ENCODE results near the gene ACTN3. TPM values are rescaled to one million over a fixed set of nuclear protein-coding genes. Genes with fewer than 3 reads are reported as not detected.

The ACTN3 gene
- total RNA-seq, 1 experiment from 2014 or later: not detected

DNA sequence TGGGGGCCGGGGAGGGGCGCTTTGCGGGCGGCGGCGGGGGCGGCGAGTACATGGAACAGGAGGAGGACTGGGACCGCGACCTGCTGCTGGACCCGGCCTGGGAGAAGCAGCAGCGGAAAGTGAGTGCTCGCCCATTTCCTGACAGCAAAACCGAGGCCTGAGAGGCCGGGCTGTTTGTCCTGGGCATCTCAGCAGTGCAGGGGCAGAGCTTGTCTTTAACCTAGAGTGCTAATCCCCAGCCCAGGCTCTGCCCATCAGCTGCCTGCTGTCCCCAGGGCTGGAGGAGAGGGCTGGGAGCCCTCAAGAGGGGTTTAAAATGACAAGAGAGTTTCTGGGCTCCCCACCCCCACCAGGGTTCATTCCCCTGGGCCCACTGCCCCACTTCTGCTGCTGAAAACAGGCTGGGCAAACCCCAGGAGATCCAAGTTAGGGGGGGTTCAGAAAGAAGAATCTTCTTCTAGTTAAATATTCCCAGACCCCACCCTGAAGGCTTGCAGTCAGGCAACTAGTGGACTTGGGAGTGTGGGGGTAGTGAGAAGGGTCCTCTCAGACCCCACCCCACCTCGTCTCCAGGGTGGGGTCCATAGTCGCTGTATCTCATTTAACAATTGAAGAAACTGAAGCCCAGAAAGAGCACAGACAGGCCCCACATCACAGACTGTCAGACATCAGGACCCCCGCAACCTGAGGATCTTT is 411 bp downstream of the ACTN3 start:
- Histone ChIP-seq H3K27ac (ENCODE audit: low read depth, low read length, poor library complexity, severe bottlenecking) (no peak overlapping the region), H3K9me3 (ENCODE audit: low read depth, low read length, poor library complexity, severe bottlenecking) (no peaks in the 10 kb centered on the region), H3K4me1 (ENCODE audit: insufficient read depth, low read length, poor library complexity, severe bottlenecking) (peaks cover 4% of the 10 kb centered on the region), H3K36me3 (ENCODE audit: insufficient read depth, low read length, poor library complexity, severe bottlenecking) (no peaks in the 10 kb centered on the region), H3K4me3 (ENCODE audit: low read depth, low read length, poor library complexity, severe bottlenecking) (no peak overlapping the region), H3K27me3 (replicated peaks; ENCODE audit: insufficient read depth, low read depth, low read length, poor library complexity) (no peaks in the 10 kb centered on the region)
- no TSS peak for BruUV-seq (replicated peaks)
- DNase-seq (ENCODE audit: low spot score): no peak
- ChIA-PET CTCF (no interaction called here), POLR2A (ENCODE audit: low non-redundant PET) (no interaction called here)
- intact Hi-C loops (cut with micrococcal nuclease; ENCODE audit: unreplicated experiment): no loop called here
- no peak for TF ChIP-seq EZH2 (IDR thresholded peaks at IDR 0.05; ENCODE audit: borderline replicate concordance, low read depth, low read length, poor library complexity, severe bottlenecking)
- TF ChIP-seq, protein P1, sequence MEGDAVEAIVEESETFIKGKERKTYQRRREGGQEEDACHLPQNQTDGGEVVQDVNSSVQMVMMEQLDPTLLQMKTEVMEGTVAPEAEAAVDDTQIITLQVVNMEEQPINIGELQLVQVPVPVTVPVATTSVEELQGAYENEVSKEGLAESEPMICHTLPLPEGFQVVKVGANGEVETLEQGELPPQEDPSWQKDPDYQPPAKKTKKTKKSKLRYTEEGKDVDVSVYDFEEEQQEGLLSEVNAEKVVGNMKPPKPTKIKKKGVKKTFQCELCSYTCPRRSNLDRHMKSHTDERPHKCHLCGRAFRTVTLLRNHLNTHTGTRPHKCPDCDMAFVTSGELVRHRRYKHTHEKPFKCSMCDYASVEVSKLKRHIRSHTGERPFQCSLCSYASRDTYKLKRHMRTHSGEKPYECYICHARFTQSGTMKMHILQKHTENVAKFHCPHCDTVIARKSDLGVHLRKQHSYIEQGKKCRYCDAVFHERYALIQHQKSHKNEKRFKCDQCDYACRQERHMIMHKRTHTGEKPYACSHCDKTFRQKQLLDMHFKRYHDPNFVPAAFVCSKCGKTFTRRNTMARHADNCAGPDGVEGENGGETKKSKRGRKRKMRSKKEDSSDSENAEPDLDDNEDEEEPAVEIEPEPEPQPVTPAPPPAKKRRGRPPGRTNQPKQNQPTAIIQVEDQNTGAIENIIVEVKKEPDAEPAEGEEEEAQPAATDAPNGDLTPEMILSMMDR (conservative IDR thresholded peaks at IDR 0.05; ENCODE audit: low read depth, low read length): no peak

DNA sequence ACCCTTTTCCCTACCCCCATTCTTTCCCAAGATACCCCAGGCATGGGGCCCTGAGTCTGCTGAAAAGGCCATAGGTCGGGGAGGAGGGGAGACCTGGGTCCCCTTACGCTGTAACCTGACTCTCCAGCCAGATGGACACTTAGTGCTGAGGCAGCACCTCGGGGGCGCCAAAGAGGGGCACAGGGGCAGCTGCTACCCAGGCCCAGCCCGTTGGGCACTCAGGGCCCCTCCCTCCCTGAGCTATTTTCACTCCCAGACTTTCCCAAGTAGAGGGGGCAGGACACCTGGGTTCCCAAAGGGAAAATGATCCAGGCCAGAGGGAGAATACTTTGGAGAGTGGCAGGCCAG is 933 bp downstream of the ACTN3 start:
- H3K4me3 ChIP-seq (ENCODE audit: low read depth, low read length, poor library complexity, severe bottlenecking): no peak overlapping the region
- H3K36me3 ChIP-seq (ENCODE audit: insufficient read depth, low read length, poor library complexity, severe bottlenecking): no peaks in the 10 kb centered on the region
- H3K9me3 ChIP-seq (ENCODE audit: low read depth, low read length, poor library complexity, severe bottlenecking): no peaks in the 10 kb centered on the region
- ChIA-PET POLR2A (ENCODE audit: low non-redundant PET) (no interaction called here), CTCF (no interaction called here)
- H3K27me3 ChIP-seq (replicated peaks; ENCODE audit: insufficient read depth, low read depth, low read length, poor library complexity): no peaks in the 10 kb centered on the region
- no peak for DNase-seq (ENCODE audit: low spot score)
- TF ChIP-seq, protein P1 (conservative IDR thresholded peaks at IDR 0.05; ENCODE audit: low read depth, low read length): no peak
- TF ChIP-seq EZH2 (IDR thresholded peaks at IDR 0.05; ENCODE audit: borderline replicate concordance, low read depth, low read length, poor library complexity, severe bottlenecking): no peak
- H3K27ac ChIP-seq (ENCODE audit: low read depth, low read length, poor library complexity, severe bottlenecking): no peak overlapping the region
- peaks cover 4% of the 10 kb centered on the region for H3K4me1 ChIP-seq (ENCODE audit: insufficient read depth, low read length, poor library complexity, severe bottlenecking)
- intact Hi-C loops (cut with micrococcal nuclease; ENCODE audit: unreplicated experiment): no loop called here
- BruUV-seq (replicated peaks): no TSS peak

DNA sequence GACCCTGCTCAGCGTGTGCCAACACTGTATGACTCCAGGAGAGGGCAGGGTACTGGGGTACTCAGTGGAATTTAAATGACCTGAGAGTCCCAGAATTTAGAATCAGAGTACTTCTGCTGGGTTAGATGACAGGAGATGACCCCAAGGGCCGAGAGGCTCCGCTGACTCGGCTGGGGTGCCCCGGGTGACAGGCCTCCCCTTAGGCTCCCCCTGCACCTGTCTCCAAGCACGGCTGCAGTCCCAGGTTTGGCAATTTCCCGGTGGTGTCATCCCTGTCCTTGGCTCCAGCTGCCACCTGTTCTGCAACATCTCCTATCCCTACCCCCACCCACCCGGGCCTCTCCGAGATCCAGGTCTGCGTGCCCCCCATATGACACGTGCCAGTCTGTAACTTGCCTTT is 1.3 kb downstream of the ACTN3 start:
- Histone ChIP-seq H3K27me3 (replicated peaks; ENCODE audit: insufficient read depth, low read depth, low read length, poor library complexity) (no peaks in the 10 kb centered on the region), H3K27ac (ENCODE audit: low read depth, low read length, poor library complexity, severe bottlenecking) (no peak overlapping the region), H3K36me3 (ENCODE audit: insufficient read depth, low read length, poor library complexity, severe bottlenecking) (no peaks in the 10 kb centered on the region), H3K9me3 (ENCODE audit: low read depth, low read length, poor library complexity, severe bottlenecking) (no peaks in the 10 kb centered on the region), H3K4me3 (ENCODE audit: low read depth, low read length, poor library complexity, severe bottlenecking) (no peak overlapping the region), H3K4me1 (ENCODE audit: insufficient read depth, low read length, poor library complexity, severe bottlenecking) (peaks cover 4% of the 10 kb centered on the region)
- intact Hi-C loops (cut with micrococcal nuclease; ENCODE audit: unreplicated experiment): no loop called here
- BruUV-seq (replicated peaks): no TSS peak
- DNase-seq (ENCODE audit: low spot score): no peak
- no peak for TF ChIP-seq EZH2 (IDR thresholded peaks at IDR 0.05; ENCODE audit: borderline replicate concordance, low read depth, low read length, poor library complexity, severe bottlenecking)
- TF ChIP-seq, protein P1 (conservative IDR thresholded peaks at IDR 0.05; ENCODE audit: low read depth, low read length): no peak
- ChIA-PET POLR2A (ENCODE audit: low non-redundant PET) (no interaction called here), CTCF (no interaction called here)
